Lung (tissue), 12 donors: ENCODE results near the gene TCFL5. TPM values are rescaled to one million over a fixed set of nuclear protein-coding genes. Genes with fewer than 3 reads are reported as not detected.

Experiments
- ATAC-seq: fragments of 200-7000 bp; cut with Tn5 transposase; one replicate; pipeline ENCODE4 v1.9.1; 2020; ENCODE audit warnings: moderate number of reproducible peaks; ENCODE audit not compliant: insufficient read depth, low FRiP score
- DNase-seq, 3 donors: peaks; one replicate each; pipeline ENCODE4 v3.0.0-alpha.2; 2013 to 2017
- H3K27ac ChIP-seq, 2 donors: one replicate each; pipeline ENCODE4 v1.5.1; 2013; ENCODE audit warnings: mild to moderate bottlenecking in 2 of 2, moderate library complexity in 2 of 2, control low read depth in 1 of 2, inconsistent platforms in 1 of 2, low read depth in 1 of 2, low read length in 1 of 2
- H3K27me3 ChIP-seq, 3 donors: one replicate each; pipeline ENCODE4 v1.5.1; 2013; ENCODE audit warnings: low read length in 2 of 3; ENCODE audit not compliant: control insufficient read depth in 3 of 3, insufficient read depth in 3 of 3
- H3K36me3 ChIP-seq, 4 donors: one replicate each; pipeline ENCODE4 v1.5.1; 2013; ENCODE audit warnings: low read length in 4 of 4, mild to moderate bottlenecking in 1 of 4, moderate library complexity in 1 of 4; ENCODE audit not compliant: control insufficient read depth in 4 of 4, insufficient read depth in 4 of 4
- H3K4me1 ChIP-seq, 5 donors: one replicate each; pipeline ENCODE4 v1.5.1; 2013; ENCODE audit warnings: low read length in 5 of 5, mild to moderate bottlenecking in 2 of 5, moderate library complexity in 1 of 5; ENCODE audit not compliant: control insufficient read depth in 5 of 5, insufficient read depth in 5 of 5
- H3K4me3 ChIP-seq: one replicate; pipeline ENCODE4 v1.5.1; 2013; ENCODE audit warnings: mild to moderate bottlenecking, control low read depth, moderate library complexity
- H3K9ac ChIP-seq, 2 donors: one replicate each; pipeline ENCODE4 v1.5.1; 2013; ENCODE audit warnings: low read length in 2 of 2, control low read depth in 1 of 2; ENCODE audit not compliant: insufficient read depth in 1 of 2
- H3K9me3 ChIP-seq, 4 donors: one replicate each; pipeline ENCODE4 v1.5.1; 2013; ENCODE audit warnings: low read length in 3 of 4, mild to moderate bottlenecking in 1 of 4, moderate library complexity in 1 of 4; ENCODE audit not compliant: control insufficient read depth in 4 of 4, insufficient read depth in 3 of 4
- CTCF ChIP-seq: IDR thresholded peaks from 2 replicates; pipeline ENCODE4 v1.5.1; 2012; ENCODE audit warnings: mild to moderate bottlenecking; ENCODE audit errors: control extremely low read depth, extremely low read depth
- WGBS, 2 donors: extraction: QIAGEN DNeasy Blood & Tissue Kit; methylation state at CpG; one replicate each; pipeline ENCODE4 v1.1.7; 2013; 5-methylcytosine and 5-hydroxymethylcytosine counted together
- polyA plus RNA-seq, 2 donors: library from polyadenylated mRNA; stranded (reverse); fragments of 200-250 nt; gene quantifications; one replicate each; pipeline ENCODE4 v1.2.1, GENCODE V29; 2013
- total RNA-seq, 2 donors: library from RNA; depleted of rRNA in 1 of 2; stranded (reverse); fragments of >200 nt in 1 of 2; gene quantifications; one replicate each; pipeline ENCODE4 v1.2.1, GENCODE V29; 2014 to 2021
- donor health status: control.
- donor health status: control.
- donor health status: Bipolar disorder and iron deficiency.
- donor health status: healthy.
- donor health status: DM: yes; HTN: yes; CAD: no.

The TCFL5 gene
- total and polyA plus RNA-seq, 4 donors: 3.8 to 8.6 (median 6.1) TPM

GRCh38 chr20:62816884-62817873 is 44.4 kb downstream of the TCFL5 start, which contains the start of gene COL9A3:
Gene COL9A3, plus strand, starts transcription at chr20:62817050. Its CDS starts 15 bp downstream, at chr20:62817065.
- ATAC-seq (no peak), DNase-seq (peak in 2 of 3 donors; percentile 65)
- Histone ChIP-seq H3K4me3 (peak within 1 kb of the TSS; percentile 5), H3K9me3 (peaks cover 0 to 7% (median 0%) of the 10 kb centered on the region in 4 donors), H3K36me3 (peaks cover 0 to 17% (median 0%) of the 10 kb centered on the region in 4 donors), H3K27ac (no peak within 1 kb of the TSS), H3K27me3 (peaks cover 2 to 12% (median 11%) of the 10 kb centered on the region in 3 donors), H3K4me1 (peaks cover 0 to 45% (median 12%) of the 10 kb centered on the region in 5 donors), H3K9ac (no peak within 1 kb of the TSS)
- no peak for TF ChIP-seq CTCF
- WGBS, 2 donors: 11 to 14% methylated on average over 49 to 108 of the region's 108 CpGs

GRCh38 chr20:62816031-62816883 is 45.4 kb downstream of the TCFL5 start:
- WGBS, 2 donors: 2 to 4% methylated on average over 49 to 57 of the region's 57 CpGs
- no peak overlapping the region for H3K9ac ChIP-seq
- H3K4me1 ChIP-seq: peaks cover 0 to 45% (median 12%) of the 10 kb centered on the region in 5 donors
- DNase-seq (peak; percentile 50 to 70 (median 53)), ATAC-seq (no peak)
- H3K27ac ChIP-seq: no peak overlapping the region
- peak overlapping the region; percentile 5 for H3K4me3 ChIP-seq
- peaks cover 2 to 12% (median 11%) of the 10 kb centered on the region in 3 donors for H3K27me3 ChIP-seq
- no peak for TF ChIP-seq CTCF
- H3K9me3 ChIP-seq: peaks cover 0 to 7% (median 0%) of the 10 kb centered on the region in 4 donors
- peaks cover 0 to 26% (median 3%) of the 10 kb centered on the region in 4 donors for H3K36me3 ChIP-seq

- peak; percentile 47 to 64 (median 54) for DNase-seq
- Histone ChIP-seq H3K27me3 (peaks cover 0 to 12% (median 11%) of the 10 kb centered on the region in 3 donors), H3K27ac (no peak overlapping the region), H3K36me3 (peaks cover 0 to 35% (median 3%) of the 10 kb centered on the region in 4 donors), H3K9ac (no peak overlapping the region), H3K4me1 (peaks cover 0 to 45% (median 12%) of the 10 kb centered on the region in 5 donors), H3K9me3 (peaks cover 0 to 7% (median 0%) of the 10 kb centered on the region in 4 donors), H3K4me3 (no peak overlapping the region)
- TF ChIP-seq CTCF: no peak
- ATAC-seq: no peak
- 26 to 31% methylated on average over 24 of the region's 24 CpGs for WGBS, 2 donors
These were observed 46.3 kb downstream of the TCFL5 start for GRCh38 chr20:62815066-62815991.
